HL-60 (cell line): ENCODE results near the gene C14orf132.

Experiments
- DNase-seq, 2 experiments: peaks; one replicate each; pipeline ENCODE4 v3.0.0-alpha.2; 2010 to 2020; ENCODE audit warnings: low read depth in 1 of 2, low spot score in 1 of 2
- H3K27ac ChIP-seq: fragments of 250-450 bp; sonication (Bioruptor Pico); replicated peaks from 2 replicates; pipeline ENCODE4 v1.5.1; 2020; ENCODE audit warnings: mild to moderate bottlenecking, moderate library complexity
- H3K27me3 ChIP-seq: fragments of 250-450 bp; sonication (Bioruptor Pico); 2 replicates; pipeline ENCODE4 v1.5.1; 2021; ENCODE audit warnings: mild to moderate bottlenecking, moderate library complexity; ENCODE audit not compliant: insufficient read depth, poor library complexity, severe bottlenecking
- H3K4me3 ChIP-seq: replicated peaks from 2 replicates; pipeline ENCODE4 v1.5.1; 2011; ENCODE audit warnings: mild to moderate bottlenecking, control low read depth, low read length; ENCODE audit not compliant: insufficient read depth
- CTCF ChIP-seq: IDR thresholded peaks from one replicate; pipeline ENCODE4 v1.5.1; 2011; ENCODE audit warnings: low read length, control low read depth, inconsistent platforms; ENCODE audit not compliant: insufficient read depth
- GABPA ChIP-seq: IDR thresholded peaks from 2 replicates; pipeline ENCODE4 v1.6.1; 2012; ENCODE audit warnings: low read depth
- POLR2AphosphoS5 ChIP-seq: IDR thresholded peaks from 2 replicates; pipeline ENCODE4 v1.6.1; 2012; ENCODE audit warnings: low read depth
- SPI1 ChIP-seq: IDR thresholded peaks from 2 replicates; pipeline ENCODE4 v1.6.1; 2012; ENCODE audit warnings: low read depth, mild to moderate bottlenecking, borderline replicate concordance
- TF ChIP-seq, protein P1 (sequence below): IDR thresholded peaks from 2 replicates; pipeline ENCODE4 v1.6.1; 2012; ENCODE audit warnings: low read depth; ENCODE audit not compliant: insufficient replicate concordance

C14orf132 gene

GRCh38 chr14:96080571-96080970, 41.4 kb downstream of the C14orf132 start:
- no peak overlapping the region for H3K27ac ChIP-seq
- TF ChIP-seq CTCF (no peak), POLR2AphosphoS5 (no peak), GABPA (no peak), SPI1 (no peak)
- TF ChIP-seq, protein P1, sequence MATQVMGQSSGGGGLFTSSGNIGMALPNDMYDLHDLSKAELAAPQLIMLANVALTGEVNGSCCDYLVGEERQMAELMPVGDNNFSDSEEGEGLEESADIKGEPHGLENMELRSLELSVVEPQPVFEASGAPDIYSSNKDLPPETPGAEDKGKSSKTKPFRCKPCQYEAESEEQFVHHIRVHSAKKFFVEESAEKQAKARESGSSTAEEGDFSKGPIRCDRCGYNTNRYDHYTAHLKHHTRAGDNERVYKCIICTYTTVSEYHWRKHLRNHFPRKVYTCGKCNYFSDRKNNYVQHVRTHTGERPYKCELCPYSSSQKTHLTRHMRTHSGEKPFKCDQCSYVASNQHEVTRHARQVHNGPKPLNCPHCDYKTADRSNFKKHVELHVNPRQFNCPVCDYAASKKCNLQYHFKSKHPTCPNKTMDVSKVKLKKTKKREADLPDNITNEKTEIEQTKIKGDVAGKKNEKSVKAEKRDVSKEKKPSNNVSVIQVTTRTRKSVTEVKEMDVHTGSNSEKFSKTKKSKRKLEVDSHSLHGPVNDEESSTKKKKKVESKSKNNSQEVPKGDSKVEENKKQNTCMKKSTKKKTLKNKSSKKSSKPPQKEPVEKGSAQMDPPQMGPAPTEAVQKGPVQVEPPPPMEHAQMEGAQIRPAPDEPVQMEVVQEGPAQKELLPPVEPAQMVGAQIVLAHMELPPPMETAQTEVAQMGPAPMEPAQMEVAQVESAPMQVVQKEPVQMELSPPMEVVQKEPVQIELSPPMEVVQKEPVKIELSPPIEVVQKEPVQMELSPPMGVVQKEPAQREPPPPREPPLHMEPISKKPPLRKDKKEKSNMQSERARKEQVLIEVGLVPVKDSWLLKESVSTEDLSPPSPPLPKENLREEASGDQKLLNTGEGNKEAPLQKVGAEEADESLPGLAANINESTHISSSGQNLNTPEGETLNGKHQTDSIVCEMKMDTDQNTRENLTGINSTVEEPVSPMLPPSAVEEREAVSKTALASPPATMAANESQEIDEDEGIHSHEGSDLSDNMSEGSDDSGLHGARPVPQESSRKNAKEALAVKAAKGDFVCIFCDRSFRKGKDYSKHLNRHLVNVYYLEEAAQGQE = no peak
- no peak overlapping the region for H3K4me3 ChIP-seq
- no peak for DNase-seq
- peaks cover 2% of the 10 kb centered on the region for H3K27me3 ChIP-seq

GRCh38 chr14:96081224-96081623, 42.1 kb downstream of the C14orf132 start:
- DNase-seq = no peak
- TF ChIP-seq GABPA = no peak
- no peak for TF ChIP-seq CTCF
- TF ChIP-seq, protein P1 = no peak
- no peak for TF ChIP-seq POLR2AphosphoS5
- TF ChIP-seq SPI1 = no peak
- no peaks in the 10 kb centered on the region for H3K27me3 ChIP-seq
- H3K4me3 ChIP-seq = no peak overlapping the region
- H3K27ac ChIP-seq = no peak overlapping the region

- TF ChIP-seq GABPA = no peak
- TF ChIP-seq, protein P1 = no peak
- no peak for TF ChIP-seq CTCF
- no peak for TF ChIP-seq SPI1
- no peak for TF ChIP-seq POLR2AphosphoS5
- H3K27ac ChIP-seq = no peak overlapping the region
These were observed 42.7 kb downstream of the C14orf132 start for GRCh38 chr14:96081767-96082400.

More at GRCh38 chr14:96081767-96082400, 42.7 kb downstream of the C14orf132 start:
- Histone ChIP-seq H3K4me3 (no peak overlapping the region), H3K27me3 (no peaks in the 10 kb centered on the region)
- no peak for DNase-seq
